Panc1 (cell line): Measurements from ENCODE around the gene CAPRIN2. TPM values are rescaled to one million over a fixed set of nuclear protein-coding genes. Genes with fewer than 3 reads are reported as not detected.

ENCODE experiments used
- ATAC-seq: fragments of 200-7000 bp; cut with Tn5 transposase; 2 replicates; pipeline ENCODE4 v1.9.1; 2020; ENCODE audit warnings: mild to moderate bottlenecking, moderate library complexity
- BruUV-seq: library from RNA; stranded (reverse); fragments of 400-500 nt; replicated peaks from 2 replicates; lab custom pipeline; 2021; lab: Mats Ljungman, UMichigan
- CTCF ChIA-PET: fragments of 300-600 bp; sonication (Branson Sonifier 250); formaldehyde crosslinking; loops from one replicate; lab custom pipeline; 2022; ENCODE audit warnings: antibody characterized with exemption; lab: Charles Lee
- POLR2A ChIA-PET: fragments of 300-600 bp; sonication (Branson Sonifier 250); formaldehyde crosslinking; loops from one replicate; lab custom pipeline; 2022; ENCODE audit warnings: antibody characterized with exemption; lab: Charles Lee
- DNase-seq: peaks from one replicate; pipeline ENCODE4 v3.0.0-alpha.2; 2010; ENCODE audit warnings: low read depth, low spot score
- H3K27ac ChIP-seq: 2 replicates; pipeline ENCODE4 v1.5.1; 2011; ENCODE audit warnings: mild to moderate bottlenecking, low read length, inconsistent platforms
- H3K27me3 ChIP-seq: fragments of 200-500 bp; sonication (Bioruptor generic); 2 replicates; pipeline ENCODE4 v1.6.0; 2014; ENCODE audit warnings: low read length, inconsistent platforms; ENCODE audit not compliant: control insufficient read depth, insufficient read depth
- H3K36me3 ChIP-seq: fragments of 200-500 bp; sonication (Bioruptor generic); 2 replicates; pipeline ENCODE4 v1.5.1; 2014; ENCODE audit warnings: inconsistent platforms, mild to moderate bottlenecking, low read length, moderate library complexity; ENCODE audit not compliant: control insufficient read depth, insufficient read depth
- H3K4me1 ChIP-seq: 2 replicates; pipeline ENCODE4 v1.5.1; 2011; ENCODE audit warnings: inconsistent platforms, mild to moderate bottlenecking, low read length, moderate library complexity; ENCODE audit not compliant: control insufficient read depth, insufficient read depth
- H3K4me3 ChIP-seq, 2 experiments: 2 replicates each; pipeline ENCODE4 v1.5.1; 2011 to 2012; ENCODE audit warnings: low read depth in 2 of 2, low read length in 2 of 2, mild to moderate bottlenecking in 2 of 2, inconsistent platforms in 1 of 2, moderate library complexity in 1 of 2
- H3K9me3 ChIP-seq: fragments of 200-500 bp; sonication (Bioruptor generic); 2 replicates; pipeline ENCODE4 v1.5.1; 2014; ENCODE audit warnings: low read depth, mild to moderate bottlenecking, inconsistent platforms, low read length, moderate library complexity; ENCODE audit not compliant: control insufficient read depth, insufficient read depth
- CTCF ChIP-seq: fragments of 450-650 bp; IDR thresholded peaks from 2 replicates; pipeline ENCODE4 v1.5.1; 2017; ENCODE audit warnings: mild to moderate bottlenecking
- POLR2AphosphoS5 ChIP-seq: IDR thresholded peaks from 2 replicates; pipeline ENCODE4 v1.6.1; 2012; ENCODE audit warnings: mild to moderate bottlenecking, low read depth, low read length, moderate library complexity
- REST ChIP-seq, 2 experiments: IDR thresholded peaks; 2 replicates each; pipeline ENCODE4 v1.6.1; 2011 to 2012; ENCODE audit warnings: low read depth in 2 of 2, control low read depth in 1 of 2, low read length in 1 of 2, mild to moderate bottlenecking in 1 of 2, moderate library complexity in 1 of 2; ENCODE audit not compliant: insufficient read depth in 1 of 2
- SIN3A ChIP-seq: IDR thresholded peaks from 2 replicates; pipeline ENCODE4 v1.6.1; 2012; ENCODE audit warnings: low read depth, mild to moderate bottlenecking, low read length, moderate library complexity, borderline replicate concordance; ENCODE audit not compliant: insufficient read depth
- TCF7L2 ChIP-seq: IDR thresholded peaks from 2 replicates; pipeline ENCODE4 v1.6.1; 2011; ENCODE audit warnings: mild to moderate bottlenecking, low read depth, low read length, inconsistent platforms
- in situ Hi-C: cut with HindIII; loops from 2 replicates; pipeline ENCODE4 v1.10.0; 2016; ENCODE audit warnings: low sequenced_read_pairs, low pct_unique_long_range_greater_than_20kb
- intact Hi-C: fragments of 100-400 bp; cut with micrococcal nuclease; formaldehyde crosslinking; loops from one replicate; pipeline ENCODE4 v1.10.0; 2022; ENCODE audit not compliant: unreplicated experiment
- total RNA-seq: library from RNA; stranded (reverse); gene quantifications from one replicate; pipeline ENCODE4 v1.2.1, GENCODE V29; 2021; ENCODE audit not compliant: unreplicated experiment

Gene CAPRIN2
- total RNA-seq, 1 experiment from 2014 or later, result 28.6 TPM

- TF ChIP-seq SIN3A (no peak), POLR2AphosphoS5 (no peak), CTCF (no peak), TCF7L2 (no peak), REST (IDR thresholded peaks at IDR 0.05; ENCODE audit: insufficient read depth in 1 of 2, low read depth in 2 of 2, low read length in 1 of 2) (no peak)
- Histone ChIP-seq H3K27me3 (no peaks in the 10 kb centered on the region), H3K4me1 (peaks cover 26% of the 10 kb centered on the region), H3K4me3 (no peak overlapping the region), H3K36me3 (no peaks in the 10 kb centered on the region), H3K27ac (no peak overlapping the region), H3K9me3 (peaks cover 20% of the 10 kb centered on the region)
- ATAC-seq (no peak), DNase-seq (no peak)
- no TSS peak for BruUV-seq
- POLR2A ChIA-PET, result no interaction called here
- CTCF ChIA-PET, result interaction anchor here (0.6 kb wide), 1 partner anchor 14 kb away, joined by 3 read pairs; no protein-coding TSS in a partner anchor
- intact Hi-C loops (no loop called here), in situ Hi-C loops (no loop called here)
Measured at GRCh38 chr12:30788754-30789153, 34.0 kb upstream of the CAPRIN2 start.

- Histone ChIP-seq H3K27me3 (no peaks in the 10 kb centered on the region), H3K4me3 (no peak overlapping the region), H3K4me1 (no peaks in the 10 kb centered on the region), H3K9me3 (peaks cover 20% of the 10 kb centered on the region), H3K36me3 (no peaks in the 10 kb centered on the region), H3K27ac (no peak overlapping the region)
- POLR2A ChIA-PET, result no interaction called here
- TF ChIP-seq POLR2AphosphoS5 (no peak), SIN3A (no peak), TCF7L2 (no peak), CTCF (no peak), REST (IDR thresholded peaks at IDR 0.05; ENCODE audit: insufficient read depth in 1 of 2, low read depth in 2 of 2, low read length in 1 of 2) (no peak)
- DNase-seq, result no peak
- in situ Hi-C loops, result no loop called here
- intact Hi-C loops, result no loop called here
- CTCF ChIA-PET, result no interaction called here
- no peak for ATAC-seq
- no TSS peak for BruUV-seq
Measured at GRCh38 chr12:30785630-30786029, 30.9 kb upstream of the CAPRIN2 start.
